Dedifferentiated amniotic fluid mesenchymal stem cell (primary cell): ENCODE results near the gene ITGA1.
"Not testable (repeated sequence)": the region's sequence is repeated elsewhere in the genome, so short reads cannot be mapped to it uniquely, and the experiment has no call there.

Experiments
- DNase-seq: peaks from one replicate; pipeline ENCODE4 v3.0.0-alpha.2; 2016; ENCODE audit errors: extremely low spot score

Gene ITGA1

DNA sequence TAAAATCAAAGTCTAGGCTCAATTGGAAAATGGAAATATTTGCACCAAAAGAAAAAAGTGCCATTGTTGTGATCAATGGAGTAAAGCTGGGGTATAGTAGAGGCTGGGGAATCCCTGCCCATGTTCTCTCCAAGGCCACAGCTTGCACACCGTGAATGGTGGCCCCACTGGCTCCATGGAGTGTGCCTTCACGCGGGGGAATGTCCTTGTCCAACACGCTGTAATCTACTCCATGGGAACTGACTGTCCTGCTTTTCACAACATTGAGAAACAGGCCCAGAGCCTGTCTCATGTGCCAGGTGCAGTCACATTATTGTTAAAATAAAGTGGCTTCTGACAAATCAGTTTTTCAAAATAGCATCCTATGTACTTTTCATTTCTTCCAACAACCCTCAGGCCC lies 168.3 kb downstream of the ITGA1 start:
- no peak for DNase-seq

DNA sequence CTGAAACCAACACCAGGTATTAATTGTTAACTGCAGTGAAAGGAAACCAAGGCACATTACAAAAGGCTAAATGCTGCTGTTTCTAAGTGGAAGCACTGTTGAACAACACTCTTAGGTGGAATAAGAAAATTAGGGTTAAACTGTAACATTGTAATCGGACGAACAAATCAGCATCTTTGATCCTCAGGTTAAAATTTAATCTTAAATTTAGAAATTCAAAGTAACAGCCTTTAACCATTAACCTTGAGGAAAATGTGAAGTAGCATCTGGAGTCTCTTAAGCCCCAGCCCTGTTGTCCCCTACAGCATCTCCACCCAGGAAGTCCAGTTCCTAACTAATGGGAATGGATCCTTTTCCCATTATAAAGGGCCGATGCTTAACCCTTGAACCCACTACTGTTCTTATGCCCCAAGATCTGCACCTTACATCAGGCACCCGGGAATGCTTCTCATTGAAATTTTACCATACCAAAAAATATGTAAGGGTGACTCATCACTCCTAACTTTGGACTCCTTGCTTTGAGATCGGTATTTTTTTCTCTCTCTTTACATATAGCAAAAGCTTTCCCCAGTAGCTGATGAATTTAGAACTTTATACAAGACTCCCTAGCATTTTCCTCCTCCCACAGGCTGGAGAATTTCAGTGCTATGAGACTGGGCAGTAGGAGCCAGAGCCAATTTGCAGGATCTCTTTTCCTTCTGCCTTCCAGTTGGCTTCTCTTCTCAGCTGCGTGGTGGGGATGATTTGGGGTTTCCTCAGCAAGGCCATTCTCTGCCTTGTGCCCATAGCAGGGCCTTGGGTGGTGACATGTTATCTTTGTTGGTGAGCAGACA lies 169.4 kb downstream of the ITGA1 start:
- DNase-seq = no peak

DNA sequence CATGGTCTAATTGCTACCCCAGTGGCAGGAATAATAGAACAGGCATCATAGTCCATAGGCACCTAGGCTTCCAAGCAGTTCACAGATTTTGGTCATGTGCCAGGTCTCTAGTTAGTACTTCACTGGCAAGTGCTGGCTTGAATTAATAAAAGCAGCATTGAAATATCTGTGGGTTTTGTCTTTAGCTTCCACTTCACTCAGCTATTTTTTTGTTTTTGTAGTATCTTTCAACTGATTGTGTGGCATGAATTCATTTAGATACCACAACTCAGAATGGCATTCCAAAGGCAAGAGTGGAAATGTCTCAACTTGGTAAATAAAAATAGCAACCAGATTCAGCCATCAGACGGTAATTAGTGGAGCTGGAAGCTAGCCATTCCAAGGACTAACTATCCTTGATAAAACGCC lies 173.6 kb downstream of the ITGA1 start:
- no peak for DNase-seq

DNA sequence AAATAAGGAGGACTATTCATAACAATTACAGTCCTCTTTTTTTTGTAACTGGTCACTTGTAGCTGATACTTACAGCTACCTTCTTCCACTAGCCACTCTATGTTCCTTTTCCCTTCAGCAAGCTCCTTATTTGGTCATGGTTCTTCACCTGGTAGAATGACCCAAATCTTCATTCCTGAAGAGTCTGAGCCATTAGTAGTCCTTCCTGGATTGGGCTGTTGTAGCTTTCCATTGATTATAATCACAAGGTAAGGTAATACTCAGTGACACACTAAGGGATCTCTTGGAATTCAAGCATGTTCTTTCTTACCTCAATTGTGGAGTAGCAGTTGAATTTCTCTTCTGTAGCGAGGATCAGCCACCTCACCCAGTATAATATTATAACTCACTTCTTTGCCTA lies 175.9 kb downstream of the ITGA1 start:
- DNase-seq = no peak

DNA sequence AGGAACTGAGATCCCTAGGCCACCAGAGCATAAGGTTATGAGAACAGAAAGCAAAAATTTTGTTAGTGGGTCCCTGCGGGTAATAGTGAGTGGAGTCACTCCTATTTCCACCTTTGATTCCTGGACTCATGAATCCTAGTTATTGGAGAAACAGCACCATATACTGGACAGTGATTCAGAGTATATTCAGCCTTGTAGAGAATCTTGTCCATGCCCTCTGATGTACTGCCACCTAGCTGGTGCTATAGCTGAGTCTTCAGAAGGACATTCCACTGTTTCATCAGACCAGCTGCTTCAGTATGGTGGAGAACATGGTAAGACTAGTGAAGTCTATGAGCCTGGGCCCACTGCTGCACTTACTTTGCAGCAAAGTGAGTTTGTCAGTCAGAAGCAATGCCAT lies 176.4 kb downstream of the ITGA1 start:
- no peak for DNase-seq

DNA sequence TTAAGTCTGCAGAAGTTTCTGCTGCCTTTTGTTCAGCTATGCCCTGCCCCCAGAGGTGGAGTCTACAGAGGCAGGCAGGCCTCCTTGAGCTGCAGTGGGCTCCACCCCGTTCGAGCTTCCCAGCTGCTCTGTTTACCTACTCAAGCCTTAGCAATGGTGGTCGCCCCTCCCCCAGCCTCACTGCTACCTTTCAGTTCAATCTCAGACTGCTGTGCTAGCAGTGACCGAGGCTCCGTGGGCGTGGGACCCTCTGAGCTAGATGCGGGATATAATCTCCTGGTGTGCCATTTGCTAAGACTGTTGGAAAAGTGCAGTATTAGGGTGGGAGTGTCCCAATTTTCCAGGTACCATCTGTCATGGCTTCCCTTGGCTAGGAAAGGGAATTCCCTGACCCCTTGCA lies 188.4 kb downstream of the ITGA1 start:
- not testable (repeated sequence) for DNase-seq

DNA sequence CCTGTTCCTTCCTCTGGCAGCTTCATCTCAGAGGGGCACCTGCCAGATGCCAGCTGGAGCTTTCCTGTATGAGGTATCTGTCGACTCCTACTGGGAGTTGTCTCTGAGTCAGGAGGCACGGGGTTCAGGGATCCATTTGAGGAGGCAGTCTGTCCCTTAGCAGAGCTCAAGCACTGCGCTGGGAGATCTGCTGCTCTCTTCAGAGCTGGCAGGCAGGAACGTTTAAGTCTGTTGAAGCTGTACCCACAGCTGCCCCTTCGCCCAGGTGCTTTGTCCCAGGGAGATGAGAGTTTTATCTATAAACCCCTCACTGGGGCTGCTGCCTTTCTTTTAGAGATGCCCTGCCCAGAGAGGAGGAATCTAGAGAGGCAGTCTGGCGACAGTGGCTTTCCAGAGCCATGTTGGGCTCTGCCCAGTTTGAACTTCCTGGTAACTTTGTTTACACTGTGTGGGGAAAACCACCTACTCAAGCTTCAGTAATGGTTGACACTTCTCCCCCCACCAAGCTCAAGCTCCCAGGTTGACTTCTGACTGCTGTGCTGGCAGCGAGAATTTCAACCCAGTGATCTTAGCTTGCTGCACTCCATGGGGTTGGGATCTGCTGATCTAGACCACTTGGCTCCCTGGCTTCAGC lies 189.7 kb downstream of the ITGA1 start:
- no peak for DNase-seq

DNA sequence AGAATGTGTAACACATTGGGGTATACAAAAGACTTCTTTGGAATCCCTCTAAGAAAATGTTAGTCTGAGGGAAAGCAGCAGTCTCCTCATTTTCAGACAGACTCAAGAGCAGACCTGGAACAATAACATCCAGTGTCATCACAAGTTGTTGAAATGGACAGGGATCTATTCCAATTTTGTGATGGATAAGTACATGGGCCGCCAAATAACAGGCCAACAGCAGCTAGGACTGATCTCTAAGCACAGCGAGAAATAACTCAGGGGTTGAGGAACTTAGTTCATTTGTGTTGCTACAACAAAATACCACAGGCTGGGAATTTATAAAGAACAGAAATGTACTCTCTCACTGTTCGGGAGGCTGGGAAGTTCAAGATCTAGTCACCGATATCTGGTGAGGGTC lies 193.8 kb downstream of the ITGA1 start:
- DNase-seq = no peak

DNA sequence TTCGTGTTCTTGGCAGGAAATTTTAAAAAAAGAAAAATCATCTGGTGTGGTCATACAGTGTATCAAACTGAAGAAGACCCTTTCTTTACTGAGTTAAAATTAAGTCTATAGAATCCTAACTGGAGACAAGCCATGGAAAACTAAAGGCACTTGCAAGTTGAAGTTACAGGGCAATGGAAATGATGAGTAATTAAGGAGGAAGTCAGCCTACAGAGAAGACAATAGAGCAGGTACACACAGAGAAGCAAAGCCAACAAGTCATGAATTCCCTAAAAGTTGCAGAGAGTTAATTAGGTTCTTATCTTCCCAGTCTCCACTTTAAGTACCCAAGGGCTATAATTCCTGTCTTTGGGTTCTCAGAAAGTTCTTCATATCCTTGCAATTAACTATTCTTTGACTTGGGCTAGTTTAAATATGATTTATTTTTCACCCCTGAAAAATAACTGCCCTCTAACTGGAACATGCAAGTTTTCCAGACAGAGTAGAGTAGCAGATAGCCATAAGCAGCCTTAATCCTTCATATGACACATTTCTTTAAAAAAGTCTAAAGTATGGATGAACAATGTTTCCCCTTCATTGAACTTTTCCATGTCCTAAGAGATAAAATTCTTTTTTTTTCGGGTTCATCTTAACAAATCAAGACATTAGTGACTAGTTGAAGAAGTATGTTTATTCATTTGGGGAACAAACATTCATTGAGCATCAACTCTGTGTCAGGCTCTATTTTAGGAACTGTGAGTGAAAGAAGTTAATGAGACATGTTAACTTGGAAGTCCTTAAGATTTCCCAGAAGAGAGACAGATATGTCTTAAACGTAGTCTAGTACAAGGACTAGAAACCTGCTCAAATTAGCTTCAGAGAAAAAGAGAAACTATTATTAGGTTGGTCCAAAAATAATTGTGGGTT lies 196.3 kb downstream of the ITGA1 start:
- DNase-seq = no peak

DNA sequence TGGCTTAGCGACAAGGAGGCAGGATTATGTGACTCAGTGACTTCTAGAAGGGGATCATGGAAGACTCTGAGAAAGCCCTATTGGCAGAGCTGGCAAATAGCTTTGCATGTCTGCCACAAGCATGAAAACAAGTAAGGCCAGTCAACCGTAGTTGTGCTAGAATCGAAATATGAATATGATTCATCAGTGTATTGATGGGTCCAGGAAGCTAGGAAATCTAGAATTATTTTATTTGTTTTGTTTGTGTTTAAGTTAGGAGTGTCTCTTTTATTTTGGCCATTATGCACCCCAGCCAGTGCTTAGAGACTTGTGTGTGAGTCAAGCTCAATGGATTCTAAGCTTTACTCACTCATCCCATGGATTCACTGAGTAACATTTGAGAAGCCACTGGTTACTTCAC lies 197.6 kb downstream of the ITGA1 start:
- no peak for DNase-seq

DNA sequence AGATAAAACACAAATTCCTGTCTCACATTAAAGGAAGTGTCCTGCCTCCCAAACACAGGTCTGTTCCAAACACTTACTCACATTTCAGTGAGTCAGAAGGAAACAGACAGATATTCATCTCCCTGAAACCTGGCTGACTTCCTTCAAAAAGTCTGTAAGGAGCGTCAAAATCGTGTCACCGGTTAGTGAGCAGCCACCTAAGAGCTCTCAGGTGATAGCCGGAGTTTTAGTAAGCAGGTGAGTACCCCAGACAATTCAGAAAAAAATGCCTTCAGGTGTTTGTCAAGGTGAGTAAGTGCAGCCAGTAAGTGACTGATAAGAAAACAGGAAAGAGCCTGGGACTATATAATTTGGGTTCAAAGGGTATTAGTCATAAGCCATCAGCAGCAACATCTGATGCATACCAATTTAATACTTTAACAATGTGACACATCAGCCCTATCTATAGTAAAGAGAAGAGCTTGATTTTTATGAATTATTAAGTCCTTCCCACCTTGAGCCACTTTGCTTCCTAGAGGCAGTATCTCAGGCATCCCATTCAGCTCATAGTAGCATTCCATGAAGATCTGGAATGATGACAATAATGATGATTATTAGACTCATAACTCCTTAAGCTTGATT lies 200.1 kb downstream of the ITGA1 start:
- no peak for DNase-seq

DNA sequence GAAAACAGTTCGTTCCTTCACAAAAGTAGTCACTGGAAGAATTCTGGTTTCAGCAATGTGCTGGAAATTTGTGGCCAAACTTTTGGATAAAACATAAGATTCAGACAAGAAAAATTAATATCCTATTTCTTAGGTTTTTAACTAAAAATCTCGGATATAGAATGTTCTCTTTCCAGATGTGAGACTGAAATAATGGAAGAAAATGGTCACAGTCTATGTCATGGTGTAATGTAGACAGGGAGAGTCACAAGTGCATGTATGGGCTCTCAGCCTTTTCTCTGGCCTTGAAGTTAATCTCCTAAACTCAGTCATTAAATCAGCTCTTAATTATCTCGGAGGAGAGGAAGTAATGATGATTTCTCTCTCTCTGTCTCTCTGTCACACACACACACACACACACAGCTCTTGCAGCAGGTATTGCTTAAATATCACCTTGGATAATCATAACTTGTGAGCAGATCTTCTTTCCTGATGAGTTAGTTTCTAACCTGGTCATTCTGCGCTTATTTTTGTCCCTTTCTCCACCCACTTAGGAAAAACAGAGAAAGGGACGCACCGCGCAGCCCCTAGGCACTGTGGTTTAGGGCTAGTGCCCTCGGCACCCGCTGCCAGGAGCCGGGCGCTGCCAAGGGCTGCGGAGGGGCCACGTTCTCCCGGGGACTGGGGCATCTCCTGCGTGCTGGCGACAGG lies 200.8 kb downstream of the ITGA1 start:
- DNase-seq = no peak

DNA sequence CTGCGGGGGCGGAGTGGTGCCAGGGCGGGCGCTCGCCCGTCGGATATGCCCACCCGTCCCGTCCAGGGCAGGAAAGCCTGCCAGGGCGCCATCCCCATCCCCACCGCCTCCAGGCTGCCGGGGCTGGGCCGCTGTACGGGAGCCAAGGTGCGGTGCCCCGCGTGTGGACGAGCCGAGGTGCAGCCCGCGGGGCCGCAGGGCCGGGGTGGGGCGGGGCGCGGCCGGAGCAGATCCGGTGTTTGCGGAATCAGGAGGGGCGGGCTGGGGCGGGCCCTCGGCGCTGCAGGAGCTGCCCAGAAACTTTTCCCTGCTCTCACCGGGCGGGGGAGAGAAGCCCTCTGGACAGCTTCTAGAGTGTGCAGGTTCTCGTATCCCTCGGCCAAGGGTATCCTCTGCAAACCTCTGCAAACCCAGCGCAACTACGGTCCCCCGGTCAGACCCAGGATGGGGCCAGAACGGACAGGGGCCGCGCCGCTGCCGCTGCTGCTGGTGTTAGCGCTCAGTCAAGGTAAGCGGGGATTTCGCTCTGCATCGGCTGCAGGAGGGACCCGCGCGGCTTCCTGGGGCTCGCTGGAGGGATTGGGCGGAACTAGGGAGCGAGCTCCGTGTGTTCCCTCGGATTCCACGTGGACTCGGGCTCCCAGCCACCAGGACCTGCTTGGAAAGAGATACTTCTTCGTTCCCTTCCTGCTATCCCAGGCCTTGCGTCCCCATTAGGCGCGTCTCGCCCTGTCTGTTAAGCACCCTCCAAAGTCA lies 201.5 kb downstream of the ITGA1 start, which contains the start of gene ITGA2:
Gene ITGA2 (plus strand): TSS at position 328 of the 756 bp plus-strand sequence. CDS start 117 bp downstream, at position 445.
- DNase-seq = no peak

DNA sequence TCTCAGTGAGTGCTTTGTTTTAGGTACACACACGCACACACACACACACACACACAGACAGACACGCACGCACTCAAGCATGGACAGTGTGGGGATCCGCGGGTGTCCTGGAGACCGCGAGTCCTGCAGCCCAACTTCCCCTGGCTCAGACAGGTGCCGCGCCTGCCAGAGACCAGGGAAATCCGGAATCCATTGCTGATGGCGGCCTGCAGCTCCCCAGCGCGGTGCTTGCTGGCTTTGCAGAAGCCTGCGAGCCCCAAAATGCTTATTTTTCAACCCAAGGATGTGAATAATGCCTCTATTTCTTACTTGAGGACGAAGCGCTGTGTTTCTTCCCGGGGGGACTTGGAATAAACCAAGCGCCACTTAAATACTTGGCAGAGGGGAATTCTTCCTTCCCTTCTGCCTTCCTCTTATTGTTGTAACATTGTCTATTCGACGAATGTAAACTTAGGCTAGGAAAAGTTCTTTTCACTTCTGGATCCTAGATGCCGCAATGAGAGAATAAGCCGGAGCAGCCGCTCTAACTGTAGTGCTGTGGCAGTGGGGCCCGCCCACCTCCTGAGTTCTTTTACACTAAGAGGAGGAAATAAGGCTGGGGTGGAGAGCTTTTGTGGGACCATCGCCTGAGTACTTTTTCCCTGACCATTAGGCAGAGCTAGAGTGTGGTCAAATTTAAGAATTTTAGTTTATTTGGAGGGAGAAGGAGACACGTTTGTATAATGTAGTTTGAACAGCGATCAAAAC lies 202.2 kb downstream of the ITGA1 start:
- DNase-seq = peak; percentile 29

DNA sequence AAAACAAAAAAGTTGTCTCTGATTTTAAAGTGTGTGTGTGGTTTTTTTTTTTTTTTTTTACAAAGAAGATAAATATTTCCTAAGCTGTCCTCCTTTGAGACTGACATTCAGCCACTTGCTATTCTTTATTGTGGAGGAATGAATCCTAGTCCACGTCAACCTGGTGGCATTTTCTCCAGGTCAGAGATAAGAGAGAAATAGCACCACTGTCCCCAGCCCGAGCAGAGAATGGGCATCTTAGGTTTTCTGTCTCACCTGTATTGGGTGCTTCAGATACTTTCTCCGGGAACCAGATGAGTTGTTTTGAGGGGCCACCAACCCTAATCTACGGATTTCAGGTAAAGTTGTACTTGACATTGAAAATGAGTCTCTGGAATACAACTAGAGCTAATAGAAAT lies 202.8 kb downstream of the ITGA1 start:
- no peak for DNase-seq

DNA sequence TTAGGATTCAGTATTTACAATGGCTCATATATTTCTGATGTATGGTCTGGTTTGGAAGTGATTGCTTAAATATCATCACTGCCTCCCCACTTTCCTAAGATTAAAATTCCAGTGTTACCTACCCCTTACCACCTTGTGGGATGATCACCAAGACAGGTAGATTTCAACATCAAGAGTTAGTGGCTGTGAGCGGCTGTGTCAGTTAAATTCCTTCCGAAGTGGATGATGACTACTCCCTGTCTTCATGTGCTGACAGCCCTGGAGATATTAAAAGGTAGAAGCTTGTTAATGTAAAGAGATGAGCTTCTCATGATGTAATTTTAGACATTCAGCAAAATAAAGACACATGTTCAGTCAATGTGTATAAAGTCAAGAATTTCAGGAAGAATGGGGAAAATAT lies 205.7 kb downstream of the ITGA1 start:
- DNase-seq = no peak

DNA sequence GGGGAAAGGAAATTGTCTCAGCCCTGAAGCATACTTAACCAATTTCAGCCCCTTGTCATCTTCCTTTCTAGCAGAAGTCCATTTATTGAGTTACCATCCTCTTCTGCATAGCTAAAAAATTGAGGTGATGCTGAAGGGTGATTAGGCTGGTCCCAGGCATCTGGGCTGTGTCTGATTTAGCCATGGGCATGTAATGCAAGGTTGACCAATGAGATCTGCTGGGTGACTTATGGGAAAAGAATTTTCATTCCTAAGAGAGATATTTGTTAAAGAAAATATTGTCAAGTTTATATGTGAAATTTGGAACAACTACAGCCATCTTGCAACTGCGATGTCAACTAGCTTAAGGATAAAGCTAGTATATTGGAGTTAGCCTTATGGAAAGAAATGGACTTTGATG lies 206.6 kb downstream of the ITGA1 start:
- DNase-seq = no peak

DNA sequence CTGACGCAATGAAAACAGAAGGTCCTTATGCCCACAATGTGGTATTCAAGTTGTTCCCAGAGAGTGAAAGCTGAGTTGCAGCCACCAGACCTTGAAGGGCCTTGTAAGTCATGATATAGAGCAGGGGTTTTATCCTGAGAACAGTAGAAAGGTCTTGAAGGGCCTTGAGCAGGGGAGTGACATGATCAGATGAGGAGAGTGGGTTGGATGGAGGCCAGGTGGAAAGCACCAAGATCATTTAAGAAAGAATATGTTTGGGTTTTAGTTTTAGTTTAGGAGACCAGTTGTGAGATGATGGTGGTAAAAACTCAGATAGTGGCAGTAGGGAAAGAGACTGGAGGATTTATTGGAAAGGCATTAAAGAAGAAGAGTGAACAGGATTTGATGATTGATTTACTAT lies 207.4 kb downstream of the ITGA1 start:
- DNase-seq = no peak

DNA sequence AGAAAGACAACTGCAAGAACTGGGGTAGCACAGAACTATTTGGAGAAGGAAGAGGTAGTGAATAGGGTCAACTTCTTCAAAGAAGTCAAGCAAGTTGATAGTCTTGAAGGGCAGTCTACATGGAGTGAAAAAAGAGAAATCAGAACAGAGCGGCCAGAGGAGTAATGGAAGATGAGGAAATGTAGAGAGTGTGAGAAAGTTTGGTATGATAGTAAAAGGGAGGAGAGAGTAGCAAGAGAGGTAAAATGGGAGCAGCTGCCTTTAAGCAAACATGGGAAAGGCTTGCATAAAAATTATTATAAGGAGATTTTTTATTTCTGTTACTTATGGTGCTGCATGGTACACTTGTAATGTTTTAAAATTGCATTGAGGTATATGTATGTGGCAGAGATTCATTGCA lies 208.2 kb downstream of the ITGA1 start:
- no peak for DNase-seq

DNA sequence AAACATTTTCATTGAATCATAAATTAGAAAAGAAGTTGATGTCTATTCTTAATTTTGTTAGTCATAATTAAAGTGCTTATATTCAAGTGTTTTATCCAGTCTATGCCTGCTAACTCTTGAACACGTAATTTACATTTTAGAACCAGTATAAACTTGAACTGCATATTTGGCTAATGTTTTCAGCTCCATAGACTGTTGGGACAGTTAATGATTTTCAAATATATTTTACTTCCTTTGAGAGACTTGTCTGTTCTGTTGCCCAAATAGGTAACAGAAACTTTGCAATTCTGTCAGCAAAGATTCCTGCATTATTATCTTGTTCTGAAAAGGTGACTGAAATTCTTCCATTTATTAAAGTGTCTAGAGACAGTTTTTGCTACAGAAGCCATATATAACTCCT lies 209.3 kb downstream of the ITGA1 start:
- no peak for DNase-seq
